DMS53 treated with DMSO at 0.1 percent for 48 hours (cell line): ENCODE results near the gene ERC1.

Source experiments
- DNase-seq: peaks from one replicate; lab custom pipeline; 2025; ENCODE audit not compliant: unreplicated experiment; lab: John Stamatoyannopoulos, UW

The ERC1 gene

GRCh38 chr12:990661-991349, at the start of gene ERC1:
TSS of gene ERC1 (plus strand) at chr12:991223. CDS start at chr12:1027904, 36,681 bp downstream.
- DNase-seq = peak; percentile 89

DNA sequence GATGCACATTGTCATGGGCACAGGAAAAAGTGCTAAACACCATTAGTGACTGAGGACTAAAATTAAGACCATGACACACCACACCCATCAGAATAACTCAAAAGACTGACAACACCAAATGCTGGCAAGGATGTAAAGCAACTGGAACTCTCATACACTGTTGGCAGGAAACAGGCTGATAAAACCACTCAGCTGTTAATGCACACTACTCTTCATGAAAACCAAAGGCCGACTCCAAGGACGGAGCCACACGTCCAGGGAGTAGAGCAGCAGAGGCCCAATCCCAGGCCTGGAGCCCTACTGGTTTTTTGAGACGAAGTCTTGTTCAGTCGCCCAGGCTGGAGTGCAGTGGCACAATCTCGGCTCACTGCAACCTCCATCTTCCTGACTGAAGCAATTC, 48.0 kb upstream of the ERC1 start:
- no peak for DNase-seq

DNA sequence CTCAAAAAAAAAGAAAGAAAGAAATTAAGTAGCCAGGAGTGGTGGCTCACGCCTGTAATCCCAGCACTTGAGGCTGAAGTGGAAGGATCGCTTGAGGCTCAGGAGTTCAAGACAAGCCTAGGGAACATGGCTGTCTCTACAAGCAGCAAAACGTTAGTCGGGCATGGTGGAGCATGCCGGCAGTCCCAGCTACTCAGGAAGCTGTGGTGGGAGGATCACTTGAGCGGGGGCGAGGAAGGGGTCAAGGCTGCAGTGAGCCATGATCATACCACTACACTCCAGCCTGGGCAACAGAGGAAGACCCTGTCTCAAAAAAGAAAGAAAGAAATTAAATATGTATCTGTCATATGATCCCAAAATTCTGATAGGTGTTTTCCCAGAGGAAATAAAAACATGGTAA, 46.8 kb upstream of the ERC1 start:
- no peak for DNase-seq

DNA sequence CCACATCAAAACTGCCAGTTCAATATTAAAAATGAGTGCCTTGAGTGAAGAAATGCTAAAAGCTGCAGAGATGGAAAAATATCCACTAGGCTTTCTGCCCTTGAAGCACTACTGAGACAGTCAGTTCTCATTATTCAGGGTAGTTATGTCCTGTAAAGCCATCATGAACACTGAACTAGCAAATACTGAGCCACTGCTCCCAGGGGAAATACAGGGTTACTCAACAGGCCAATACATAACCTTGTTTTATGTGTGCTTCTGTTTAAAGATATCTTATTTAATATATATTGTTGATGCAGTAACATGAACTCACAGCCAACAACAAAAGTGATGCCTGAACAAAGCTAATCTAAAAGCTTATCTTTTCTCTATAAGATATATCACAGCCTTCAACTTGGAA, 44.8 kb upstream of the ERC1 start:
- no peak for DNase-seq

- DNase-seq = no peak
Observed at GRCh38 chr12:946631-947030, 44.4 kb upstream of the ERC1 start.

DNA sequence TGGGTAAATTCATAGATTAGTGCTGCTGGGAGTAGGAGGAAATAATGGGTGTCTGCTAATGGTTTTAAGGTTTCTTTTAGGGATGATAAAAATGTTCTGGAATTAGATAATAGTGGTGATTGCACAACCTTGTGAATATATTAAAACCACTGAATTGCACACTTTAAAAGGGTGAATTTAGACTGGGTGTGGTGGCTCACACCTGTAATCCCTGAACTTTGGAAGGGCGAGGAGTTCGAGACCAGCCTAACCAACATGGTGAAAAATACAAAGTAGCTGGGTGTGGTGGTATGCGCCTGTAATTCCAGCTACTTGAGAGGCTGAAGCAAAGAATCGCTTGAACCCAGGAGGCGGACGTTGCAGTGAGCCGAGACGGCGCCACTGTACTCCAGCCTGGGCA, 42.8 kb upstream of the ERC1 start:
- DNase-seq = no peak

DNA sequence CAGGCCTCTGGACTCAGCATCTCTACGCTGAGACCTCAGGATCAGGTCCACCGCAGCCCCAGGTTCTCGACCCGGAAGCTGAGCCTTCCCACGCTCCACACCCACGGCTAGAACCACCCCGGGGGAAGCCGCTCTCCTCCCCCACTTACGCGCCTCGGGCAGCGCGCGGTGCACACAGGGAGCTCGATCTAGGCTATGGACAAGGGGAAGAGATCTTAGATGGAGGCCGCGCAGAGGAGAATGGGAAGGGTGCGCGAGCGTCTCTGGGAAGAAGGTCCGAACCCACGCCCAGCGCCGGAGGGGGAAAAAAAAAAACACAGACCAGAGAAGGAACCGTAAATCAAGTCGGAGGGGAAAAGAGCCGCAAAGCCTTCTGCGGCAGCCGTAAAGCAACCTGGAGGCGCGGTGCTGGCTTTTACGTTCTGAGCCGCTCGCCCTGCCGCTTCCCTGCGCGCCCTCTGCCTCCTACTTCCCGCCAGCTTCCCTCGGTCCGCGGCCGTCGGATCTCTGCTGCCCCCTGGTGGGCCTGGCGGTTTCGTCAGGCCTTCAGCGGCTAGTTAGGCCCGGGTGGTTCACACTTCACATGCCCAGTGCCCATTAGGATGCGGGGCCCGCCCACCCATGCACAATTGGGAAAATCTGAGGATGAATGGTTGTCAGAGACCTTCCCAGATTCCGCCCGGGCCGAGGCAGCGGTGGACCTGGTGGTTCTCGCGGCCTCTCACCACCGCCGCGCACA, 41.4 kb upstream of the ERC1 start, which contains the start of gene RAD52:
TSS of gene RAD52 (minus strand) at position 242 of the 739 bp plus-strand sequence. CDS start 16,636 bp downstream, outside the sequence.
- DNase-seq = peak; percentile 100

- peak; percentile 43 for DNase-seq
Observed at GRCh38 chr12:951176-951575, 39.8 kb upstream of the ERC1 start.

DNA sequence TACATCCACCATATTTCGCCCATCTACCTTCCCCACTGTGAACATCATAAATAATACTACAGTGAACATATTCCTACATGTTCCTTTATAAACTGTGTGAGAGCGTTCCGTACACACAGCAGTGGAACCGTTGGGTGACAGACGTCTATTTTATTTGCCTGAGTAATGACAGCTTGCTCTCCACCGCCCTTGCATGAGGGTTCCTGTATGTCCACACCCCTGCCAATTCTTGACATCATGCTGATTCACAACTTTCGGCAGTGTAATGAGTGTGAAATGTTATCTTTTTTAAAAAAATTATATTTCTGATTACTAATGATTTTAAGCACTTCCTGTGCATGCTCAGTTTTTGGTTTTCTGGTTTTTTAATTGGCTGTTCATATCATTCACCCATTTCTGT, 37.2 kb upstream of the ERC1 start:
- DNase-seq = peak; percentile 21

DNA sequence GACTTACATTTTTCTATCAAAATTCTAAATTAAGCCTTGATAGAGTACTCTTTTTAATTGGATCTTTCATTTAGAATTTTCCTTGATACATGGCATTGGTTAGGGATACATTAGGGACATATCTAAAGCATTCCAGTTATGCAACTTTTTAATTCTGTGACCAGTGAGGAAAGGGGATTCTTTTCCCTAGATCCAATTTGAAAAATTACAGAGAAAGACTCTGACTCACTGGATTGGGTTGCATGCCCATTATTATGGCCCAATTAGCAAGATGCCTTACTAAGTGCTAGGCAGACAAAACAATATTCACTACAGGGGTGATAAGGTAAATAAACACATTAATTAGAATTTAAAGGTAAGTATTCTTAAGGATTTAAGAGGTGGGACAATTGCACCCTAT, 36.3 kb upstream of the ERC1 start:
- no peak for DNase-seq

DNA sequence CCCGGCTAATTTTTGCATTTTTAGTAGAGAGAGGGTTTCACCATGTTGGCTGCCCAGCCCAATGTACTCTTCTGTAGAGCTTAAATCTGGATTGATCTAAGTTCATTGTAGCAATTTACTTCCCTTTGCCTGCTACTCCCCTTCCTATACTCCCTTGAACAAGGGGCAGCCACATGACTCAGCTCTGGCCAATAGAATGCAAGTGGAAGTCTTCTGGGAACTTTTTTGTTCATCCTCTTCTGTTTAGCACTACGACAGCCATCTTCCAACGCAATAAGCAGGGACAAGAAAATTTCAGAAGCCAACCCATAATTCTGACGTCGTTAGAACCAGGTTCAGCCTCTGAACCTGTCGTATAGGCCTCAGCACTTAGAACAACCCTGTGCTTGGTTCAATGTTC, 35.1 kb upstream of the ERC1 start:
- no peak for DNase-seq

GRCh38 chr12:958588-959123, 32.4 kb upstream of the ERC1 start:
- DNase-seq = no peak

GRCh38 chr12:966724-967123, 24.3 kb upstream of the ERC1 start:
- no peak for DNase-seq

- DNase-seq = no peak
Observed at GRCh38 chr12:967641-968040, 23.4 kb upstream of the ERC1 start.

DNA sequence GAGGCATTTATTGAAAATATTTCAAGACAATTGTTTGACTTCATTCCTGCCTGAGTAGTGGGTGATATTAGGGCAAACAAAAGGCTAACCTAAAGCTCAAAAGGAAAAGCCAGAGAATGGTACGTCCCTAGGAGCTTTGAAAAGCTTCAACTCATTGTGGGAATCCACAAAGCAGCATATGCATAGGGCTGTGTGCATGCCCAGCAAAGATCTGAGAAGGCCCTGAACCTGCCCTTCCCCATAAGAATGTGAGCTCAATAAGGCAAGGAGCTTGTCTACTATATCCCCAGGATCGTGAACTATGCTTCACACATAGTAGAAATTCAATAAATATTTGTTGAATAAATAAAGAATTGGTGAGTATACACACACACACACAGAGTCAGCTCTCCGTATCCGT, 22.5 kb upstream of the ERC1 start:
- peak; percentile 28 for DNase-seq

- DNase-seq = no peak
Observed at GRCh38 chr12:969821-970220, 21.2 kb upstream of the ERC1 start.

DNA sequence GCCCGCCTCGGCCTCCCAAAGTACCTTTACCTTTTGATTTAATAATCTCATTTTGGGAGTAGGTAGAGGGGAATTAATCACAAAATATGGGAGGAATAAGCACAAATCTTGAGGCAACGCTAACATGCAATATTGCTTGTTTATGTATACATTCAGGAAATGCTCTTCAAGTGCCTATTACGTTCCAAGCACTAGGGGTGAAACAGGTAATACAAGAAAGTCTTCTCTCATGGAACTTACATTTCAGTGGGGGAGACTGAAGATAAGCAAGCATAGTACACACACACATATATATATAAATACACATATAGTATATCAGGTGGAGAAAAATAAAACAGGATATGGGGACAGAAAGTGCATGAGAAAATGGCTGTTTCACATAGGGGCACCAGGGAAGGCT, 19.0 kb upstream of the ERC1 start:
- no peak for DNase-seq

DNA sequence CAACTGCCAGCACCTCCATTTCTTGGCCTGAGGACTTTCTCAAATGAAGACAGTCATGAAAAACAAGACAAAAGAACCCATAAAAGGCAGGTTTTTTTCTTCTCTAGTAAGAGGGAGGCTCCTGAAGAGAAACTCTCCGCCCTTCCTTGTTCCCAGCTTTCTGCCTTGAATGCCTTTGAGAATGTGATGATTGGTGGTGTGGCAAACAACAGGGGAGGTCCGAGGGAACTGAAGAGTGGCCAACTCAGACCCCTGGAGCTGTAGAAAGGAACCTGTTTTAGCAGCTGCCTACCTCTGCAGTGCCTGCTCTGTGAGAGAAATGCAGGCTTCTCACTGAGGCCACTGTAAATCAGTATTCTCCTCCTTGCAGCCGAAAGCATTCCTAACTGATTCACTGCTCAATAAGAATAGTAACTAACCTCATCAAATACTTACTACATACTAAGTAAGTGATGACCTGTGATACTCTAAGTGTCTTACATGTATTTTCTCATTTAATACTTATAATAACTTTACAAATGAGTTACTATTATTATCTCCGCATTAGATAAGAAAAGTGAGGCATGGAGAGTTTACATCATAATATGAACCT, 16.7 kb upstream of the ERC1 start:
- no peak for DNase-seq

GRCh38 chr12:976644-977043, 14.4 kb upstream of the ERC1 start:
- DNase-seq = no peak

DNA sequence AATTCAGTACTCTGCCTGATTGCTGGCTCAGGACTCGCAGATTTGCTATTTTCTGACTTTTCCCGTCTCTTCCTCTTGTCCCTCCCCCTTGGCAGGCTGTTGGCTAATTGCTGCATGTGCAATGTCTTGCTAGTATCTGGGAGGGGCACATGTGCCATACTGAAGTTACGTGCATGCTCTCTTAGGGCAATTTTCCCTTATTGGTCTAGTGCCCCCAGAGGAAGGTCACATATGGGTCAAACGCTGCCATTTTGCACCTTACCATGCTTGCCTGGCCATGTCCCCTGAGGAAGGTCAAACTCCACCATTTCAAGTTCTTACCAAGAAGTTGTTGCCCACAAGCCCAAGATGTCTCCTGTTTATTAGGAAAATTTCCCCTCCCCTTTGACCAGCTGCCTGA, 13.9 kb upstream of the ERC1 start:
- no peak for DNase-seq

DNA sequence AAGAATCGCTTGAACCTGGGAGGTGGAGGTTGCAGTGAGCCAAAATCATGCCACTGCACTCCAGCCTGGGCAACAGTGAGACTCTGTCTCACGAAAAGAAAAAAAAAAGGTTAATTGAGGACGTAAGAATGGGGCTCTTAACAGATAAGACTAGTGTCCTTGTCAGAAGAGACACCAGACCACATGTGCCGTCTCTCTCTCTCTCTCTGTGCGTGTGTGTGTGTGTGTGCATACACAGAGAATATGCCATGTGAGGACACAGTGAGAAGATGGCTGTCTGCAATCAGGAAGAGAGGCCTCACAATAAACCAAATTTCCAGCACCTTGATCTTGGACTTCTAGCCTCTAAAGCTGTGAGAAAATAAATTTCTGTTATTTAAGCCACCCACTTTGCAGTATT, 11.7 kb upstream of the ERC1 start:
- no peak for DNase-seq
